ENCODE measurements around the gene FLT3LG. TPM values are rescaled to one million over a fixed set of nuclear protein-coding genes. Genes with fewer than 3 reads are reported as not detected.
A peak's percentile ranks its signal among the peaks of the same experiment; 100 is the strongest.

The FLT3LG gene
- total and polyA plus RNA-seq, 9 of the 15 experiments (the other 6 are each of a cell fraction or from before 2014, with no cell fraction given) = 0.31 to 6.4 (median 1.1) TPM

DNA sequence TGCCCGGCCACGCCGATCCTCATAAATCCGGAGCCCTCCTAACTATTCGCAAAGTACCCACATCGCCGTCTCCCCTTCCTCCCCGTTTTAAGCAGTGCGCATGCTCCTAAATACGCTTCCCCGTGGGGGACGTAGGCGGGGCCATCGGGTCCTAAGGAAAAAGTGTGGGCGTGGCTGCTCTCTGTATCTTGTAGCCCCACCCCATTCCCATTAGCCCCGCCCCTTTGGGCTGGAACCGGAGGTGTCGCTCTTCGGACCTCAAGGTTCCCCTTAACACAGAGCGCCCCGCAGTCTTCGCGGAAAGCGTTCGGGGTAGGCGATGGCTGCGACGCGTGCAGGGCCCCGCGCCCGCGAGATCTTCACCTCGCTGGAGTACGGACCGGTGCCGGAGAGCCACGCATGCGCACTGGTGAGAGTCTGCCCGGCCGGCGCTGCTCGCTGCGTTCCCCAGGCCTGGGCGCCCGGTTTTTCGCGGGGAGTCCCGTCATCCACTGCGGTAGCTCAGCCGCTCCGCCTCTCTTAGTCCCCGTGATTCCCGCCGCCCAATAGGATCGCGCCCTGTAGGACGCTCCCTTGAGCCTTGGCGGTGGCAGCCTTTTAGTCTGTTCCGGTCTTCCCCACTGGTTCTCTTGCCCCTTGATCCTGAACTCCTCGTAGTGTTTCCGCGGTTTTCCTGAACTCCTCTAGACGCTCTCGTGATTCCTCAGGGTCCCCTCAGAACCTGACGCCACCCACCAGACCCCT, 20.8 kb upstream of the FLT3LG start, which contains the start of gene ALDH16A1 (continued):
- TF ChIP-seq ATF7 (IDR thresholded peaks at IDR 0.05) (peak; percentile 81), CHD4 (IDR thresholded peaks at IDR 0.05; ENCODE audit: insufficient read depth, insufficient replicate concordance, low read depth, low read length, poor library complexity, severe bottlenecking) (peak; percentile 6), ZNF41 (CRISPR knock-in tag; conservative IDR thresholded peaks at IDR 0.05) (no peak), NR3C1 (CRISPR knock-in tag; IDR thresholded peaks at IDR 0.05) (no peak), DMBX1 (CRISPR knock-in tag; IDR thresholded peaks at IDR 0.05; ENCODE audit: borderline replicate concordance) (no peak), NONO (IDR thresholded peaks at IDR 0.05; ENCODE audit: low read depth in 2 of 2, low read length in 1 of 2) (0 out of 4 replicates have a peak, but pooled peaks of 1 of the 2 experiments have one; percentile 43), HDGF (IDR thresholded peaks at IDR 0.05) (no peak), PTBP1 (IDR thresholded peaks at IDR 0.05; ENCODE audit: low read depth, low read length) (no peak), NCOA4 (IDR thresholded peaks at IDR 0.05; ENCODE audit: partially characterized antibody) (no peak), CHD2 (IDR thresholded peaks at IDR 0.05; ENCODE audit: low read depth, low read length) (peak; percentile 83), ZNF24 (IDR thresholded peaks at IDR 0.05) (no peak; the same call in 1 of the 2 replicates), PHB2 (IDR thresholded peaks at IDR 0.05; ENCODE audit: low read depth) (no peak), TAF7 (tag; IDR thresholded peaks at IDR 0.05) (peak; percentile 91), RBM25 (IDR thresholded peaks at IDR 0.05; ENCODE audit: low read depth, low read length, severe bottlenecking) (peak; percentile 35), ZNF780A (CRISPR knock-in tag; IDR thresholded peaks at IDR 0.05) (no peak; the same call in 1 of the 2 replicates)
- TF ChIP-seq, protein P1, sequence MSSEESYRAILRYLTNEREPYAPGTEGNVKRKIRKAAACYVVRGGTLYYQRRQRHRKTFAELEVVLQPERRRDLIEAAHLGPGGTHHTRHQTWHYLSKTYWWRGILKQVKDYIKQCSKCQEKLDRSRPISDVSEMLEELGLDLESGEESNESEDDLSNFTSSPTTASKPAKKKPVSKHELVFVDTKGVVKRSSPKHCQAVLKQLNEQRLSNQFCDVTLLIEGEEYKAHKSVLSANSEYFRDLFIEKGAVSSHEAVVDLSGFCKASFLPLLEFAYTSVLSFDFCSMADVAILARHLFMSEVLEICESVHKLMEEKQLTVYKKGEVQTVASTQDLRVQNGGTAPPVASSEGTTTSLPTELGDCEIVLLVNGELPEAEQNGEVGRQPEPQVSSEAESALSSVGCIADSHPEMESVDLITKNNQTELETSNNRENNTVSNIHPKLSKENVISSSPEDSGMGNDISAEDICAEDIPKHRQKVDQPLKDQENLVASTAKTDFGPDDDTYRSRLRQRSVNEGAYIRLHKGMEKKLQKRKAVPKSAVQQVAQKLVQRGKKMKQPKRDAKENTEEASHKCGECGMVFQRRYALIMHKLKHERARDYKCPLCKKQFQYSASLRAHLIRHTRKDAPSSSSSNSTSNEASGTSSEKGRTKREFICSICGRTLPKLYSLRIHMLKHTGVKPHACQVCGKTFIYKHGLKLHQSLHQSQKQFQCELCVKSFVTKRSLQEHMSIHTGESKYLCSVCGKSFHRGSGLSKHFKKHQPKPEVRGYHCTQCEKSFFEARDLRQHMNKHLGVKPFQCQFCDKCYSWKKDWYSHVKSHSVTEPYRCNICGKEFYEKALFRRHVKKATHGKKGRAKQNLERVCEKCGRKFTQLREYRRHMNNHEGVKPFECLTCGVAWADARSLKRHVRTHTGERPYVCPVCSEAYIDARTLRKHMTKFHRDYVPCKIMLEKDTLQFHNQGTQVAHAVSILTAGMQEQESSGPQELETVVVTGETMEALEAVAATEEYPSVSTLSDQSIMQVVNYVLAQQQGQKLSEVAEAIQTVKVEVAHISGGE (CRISPR knock-in tag; IDR thresholded peaks at IDR 0.05) = peak in 1 of 3 experiments; percentile 74; a peak in 2 of 6 replicates
- TF ChIP-seq, protein P2, sequence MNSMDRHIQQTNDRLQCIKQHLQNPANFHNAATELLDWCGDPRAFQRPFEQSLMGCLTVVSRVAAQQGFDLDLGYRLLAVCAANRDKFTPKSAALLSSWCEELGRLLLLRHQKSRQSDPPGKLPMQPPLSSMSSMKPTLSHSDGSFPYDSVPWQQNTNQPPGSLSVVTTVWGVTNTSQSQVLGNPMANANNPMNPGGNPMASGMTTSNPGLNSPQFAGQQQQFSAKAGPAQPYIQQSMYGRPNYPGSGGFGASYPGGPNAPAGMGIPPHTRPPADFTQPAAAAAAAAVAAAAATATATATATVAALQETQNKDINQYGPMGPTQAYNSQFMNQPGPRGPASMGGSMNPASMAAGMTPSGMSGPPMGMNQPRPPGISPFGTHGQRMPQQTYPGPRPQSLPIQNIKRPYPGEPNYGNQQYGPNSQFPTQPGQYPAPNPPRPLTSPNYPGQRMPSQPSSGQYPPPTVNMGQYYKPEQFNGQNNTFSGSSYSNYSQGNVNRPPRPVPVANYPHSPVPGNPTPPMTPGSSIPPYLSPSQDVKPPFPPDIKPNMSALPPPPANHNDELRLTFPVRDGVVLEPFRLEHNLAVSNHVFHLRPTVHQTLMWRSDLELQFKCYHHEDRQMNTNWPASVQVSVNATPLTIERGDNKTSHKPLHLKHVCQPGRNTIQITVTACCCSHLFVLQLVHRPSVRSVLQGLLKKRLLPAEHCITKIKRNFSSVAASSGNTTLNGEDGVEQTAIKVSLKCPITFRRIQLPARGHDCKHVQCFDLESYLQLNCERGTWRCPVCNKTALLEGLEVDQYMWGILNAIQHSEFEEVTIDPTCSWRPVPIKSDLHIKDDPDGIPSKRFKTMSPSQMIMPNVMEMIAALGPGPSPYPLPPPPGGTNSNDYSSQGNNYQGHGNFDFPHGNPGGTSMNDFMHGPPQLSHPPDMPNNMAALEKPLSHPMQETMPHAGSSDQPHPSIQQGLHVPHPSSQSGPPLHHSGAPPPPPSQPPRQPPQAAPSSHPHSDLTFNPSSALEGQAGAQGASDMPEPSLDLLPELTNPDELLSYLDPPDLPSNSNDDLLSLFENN (IDR thresholded peaks at IDR 0.05; ENCODE audit: low read depth in 2 of 2, low read length in 2 of 2) = peak in 1 of 2 experiments; percentile 60; a peak in 1 of 4 replicates
- TF ChIP-seq, protein P3, sequence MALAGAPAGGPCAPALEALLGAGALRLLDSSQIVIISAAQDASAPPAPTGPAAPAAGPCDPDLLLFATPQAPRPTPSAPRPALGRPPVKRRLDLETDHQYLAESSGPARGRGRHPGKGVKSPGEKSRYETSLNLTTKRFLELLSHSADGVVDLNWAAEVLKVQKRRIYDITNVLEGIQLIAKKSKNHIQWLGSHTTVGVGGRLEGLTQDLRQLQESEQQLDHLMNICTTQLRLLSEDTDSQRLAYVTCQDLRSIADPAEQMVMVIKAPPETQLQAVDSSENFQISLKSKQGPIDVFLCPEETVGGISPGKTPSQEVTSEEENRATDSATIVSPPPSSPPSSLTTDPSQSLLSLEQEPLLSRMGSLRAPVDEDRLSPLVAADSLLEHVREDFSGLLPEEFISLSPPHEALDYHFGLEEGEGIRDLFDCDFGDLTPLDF (CRISPR knock-in tag; IDR thresholded peaks at IDR 0.05) = peak; percentile 71; the same call in 1 of the 2 replicates
